A673 (cell line): Measurements from ENCODE around the gene LPP. TPM values are rescaled to one million over a fixed set of nuclear protein-coding genes. Genes with fewer than 3 reads are reported as not detected.

ENCODE experiments used
- BruUV-seq: library from RNA; stranded (reverse); fragments of 400-500 nt; replicated peaks from 2 replicates; lab custom pipeline; 2021; lab: Mats Ljungman, UMichigan
- CTCF ChIA-PET: fragments of 300-600 bp; sonication (Branson Sonifier 250); formaldehyde crosslinking; loops from one replicate; lab custom pipeline; 2022; ENCODE audit warnings: antibody characterized with exemption; lab: Charles Lee
- POLR2A ChIA-PET: fragments of 300-600 bp; sonication (Branson Sonifier 250); formaldehyde crosslinking; loops from one replicate; lab custom pipeline; 2022; ENCODE audit warnings: antibody characterized with exemption; ENCODE audit not compliant: low non-redundant PET; lab: Charles Lee
- DNase-seq: peaks from one replicate; pipeline ENCODE4 v3.0.0-alpha.2; 2015; ENCODE audit warnings: low spot score
- H3K27ac ChIP-seq: fragments of 200-600 bp; sonication (generic); 2 replicates; pipeline ENCODE4 v1.5.1; 2016; ENCODE audit warnings: mixed run types, low read depth, mild to moderate bottlenecking, mixed read lengths, antibody characterized with exemption, low read length; ENCODE audit not compliant: poor library complexity, severe bottlenecking
- H3K27me3 ChIP-seq: fragments of 200-600 bp; sonication (generic); replicated peaks from 2 replicates; pipeline ENCODE4 v1.6.1; 2017; ENCODE audit warnings: mixed run types, low read depth, mild to moderate bottlenecking, mixed read lengths, antibody characterized with exemption, low read length; ENCODE audit not compliant: insufficient read depth, poor library complexity
- H3K36me3 ChIP-seq: fragments of 200-600 bp; sonication (generic); 2 replicates; pipeline ENCODE4 v1.6.1; 2016; ENCODE audit warnings: mixed run types, mild to moderate bottlenecking, mixed read lengths, antibody characterized with exemption, low read length; ENCODE audit not compliant: insufficient read depth, poor library complexity, severe bottlenecking
- H3K4me1 ChIP-seq: fragments of 200-600 bp; sonication (generic); 2 replicates; pipeline ENCODE4 v1.6.1; 2017; ENCODE audit warnings: mixed run types, mild to moderate bottlenecking, mixed read lengths, antibody characterized with exemption, low read length; ENCODE audit not compliant: insufficient read depth, poor library complexity, severe bottlenecking
- H3K4me3 ChIP-seq: fragments of 200-600 bp; sonication (generic); 2 replicates; pipeline ENCODE4 v1.5.1; 2016; ENCODE audit warnings: low read depth, mixed run types, mild to moderate bottlenecking, mixed read lengths, low read length; ENCODE audit not compliant: poor library complexity, severe bottlenecking
- H3K9me3 ChIP-seq: fragments of 200-600 bp; sonication (generic); 2 replicates; pipeline ENCODE4 v1.6.1; 2016; ENCODE audit warnings: mixed run types, low read depth, mild to moderate bottlenecking, mixed read lengths, antibody characterized with exemption, low read length; ENCODE audit not compliant: poor library complexity, severe bottlenecking
- EZH2 ChIP-seq: fragments of 200-600 bp; sonication (generic); IDR thresholded peaks from 2 replicates; pipeline ENCODE4 v1.6.1; 2017; ENCODE audit warnings: borderline replicate concordance, low read depth, mild to moderate bottlenecking, mixed read lengths, antibody characterized with exemption, low read length; ENCODE audit not compliant: poor library complexity, severe bottlenecking
- intact Hi-C: fragments of 100-400 bp; cut with micrococcal nuclease; formaldehyde crosslinking; loops from one replicate; pipeline ENCODE4 v1.10.0; 2022; ENCODE audit not compliant: unreplicated experiment
- total RNA-seq: library from RNA; stranded (reverse); gene quantifications from 2 replicates; pipeline ENCODE4 v1.2.3, GENCODE V29; 2021
- TF ChIP-seq, protein P1 (sequence below): fragments of 300-800, 200-600 bp; sonication (generic); conservative IDR thresholded peaks from 2 replicates; pipeline ENCODE4 v1.5.1; 2017; ENCODE audit warnings: low read depth, mild to moderate bottlenecking, antibody characterized with exemption, low read length, moderate library complexity, mixed read lengths

Gene LPP
- total RNA-seq, 1 experiment from 2014 or later = 39.7 TPM

GRCh38 chr3:188349933-188350332 lies 196.0 kb downstream of the LPP start:
- no peak overlapping the region for H3K4me3 ChIP-seq
- H3K4me1 ChIP-seq = peaks cover 29% of the 10 kb centered on the region
- ChIA-PET POLR2A (no interaction called here), CTCF (no interaction called here)
- H3K36me3 ChIP-seq = no peaks in the 10 kb centered on the region
- intact Hi-C loops = no loop called here
- no peak overlapping the region for H3K27ac ChIP-seq
- no TSS peak for BruUV-seq
- no peaks in the 10 kb centered on the region for H3K9me3 ChIP-seq
- TF ChIP-seq EZH2 = no peak
- TF ChIP-seq, protein P1, sequence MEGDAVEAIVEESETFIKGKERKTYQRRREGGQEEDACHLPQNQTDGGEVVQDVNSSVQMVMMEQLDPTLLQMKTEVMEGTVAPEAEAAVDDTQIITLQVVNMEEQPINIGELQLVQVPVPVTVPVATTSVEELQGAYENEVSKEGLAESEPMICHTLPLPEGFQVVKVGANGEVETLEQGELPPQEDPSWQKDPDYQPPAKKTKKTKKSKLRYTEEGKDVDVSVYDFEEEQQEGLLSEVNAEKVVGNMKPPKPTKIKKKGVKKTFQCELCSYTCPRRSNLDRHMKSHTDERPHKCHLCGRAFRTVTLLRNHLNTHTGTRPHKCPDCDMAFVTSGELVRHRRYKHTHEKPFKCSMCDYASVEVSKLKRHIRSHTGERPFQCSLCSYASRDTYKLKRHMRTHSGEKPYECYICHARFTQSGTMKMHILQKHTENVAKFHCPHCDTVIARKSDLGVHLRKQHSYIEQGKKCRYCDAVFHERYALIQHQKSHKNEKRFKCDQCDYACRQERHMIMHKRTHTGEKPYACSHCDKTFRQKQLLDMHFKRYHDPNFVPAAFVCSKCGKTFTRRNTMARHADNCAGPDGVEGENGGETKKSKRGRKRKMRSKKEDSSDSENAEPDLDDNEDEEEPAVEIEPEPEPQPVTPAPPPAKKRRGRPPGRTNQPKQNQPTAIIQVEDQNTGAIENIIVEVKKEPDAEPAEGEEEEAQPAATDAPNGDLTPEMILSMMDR = no peak
- no peaks in the 10 kb centered on the region for H3K27me3 ChIP-seq
- no peak for DNase-seq

GRCh38 chr3:188350961-188351360 lies 197.0 kb downstream of the LPP start:
- BruUV-seq = no TSS peak
- Histone ChIP-seq H3K27me3 (no peaks in the 10 kb centered on the region), H3K4me3 (no peak overlapping the region), H3K36me3 (no peaks in the 10 kb centered on the region), H3K9me3 (no peaks in the 10 kb centered on the region), H3K27ac (no peak overlapping the region), H3K4me1 (peaks cover 19% of the 10 kb centered on the region)
- ChIA-PET CTCF (no interaction called here), POLR2A (no interaction called here)
- no peak for DNase-seq
- TF ChIP-seq, protein P1 = no peak
- no peak for TF ChIP-seq EZH2
- intact Hi-C loops = no loop called here

DNA sequence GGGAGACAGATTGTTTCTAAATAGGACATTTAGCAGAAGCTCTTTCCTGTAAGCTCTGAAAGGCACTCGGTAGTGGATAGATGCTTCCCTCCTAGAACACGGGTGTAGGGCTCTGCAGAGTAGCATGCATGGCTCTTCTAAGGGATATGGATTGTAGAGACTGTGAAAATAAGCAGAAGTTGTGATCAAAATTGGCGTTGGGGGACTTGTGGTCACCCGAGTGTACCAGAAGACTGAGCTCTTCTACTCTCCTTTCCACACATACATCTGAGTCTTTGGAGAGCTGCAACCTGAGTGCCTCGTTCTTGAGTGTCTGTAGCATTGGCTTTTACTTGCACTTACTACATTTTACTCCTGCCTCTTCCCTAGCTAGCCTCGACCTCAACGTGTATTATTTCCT lies 197.7 kb downstream of the LPP start:
- peaks cover 19% of the 10 kb centered on the region for H3K4me1 ChIP-seq
- H3K36me3 ChIP-seq = no peaks in the 10 kb centered on the region
- no peak overlapping the region for H3K27ac ChIP-seq
- intact Hi-C loops = no loop called here
- H3K4me3 ChIP-seq = no peak overlapping the region
- DNase-seq = no peak
- H3K27me3 ChIP-seq = no peaks in the 10 kb centered on the region
- CTCF ChIA-PET = no interaction called here
- no TSS peak for BruUV-seq
- POLR2A ChIA-PET = no interaction called here
- no peak for TF ChIP-seq EZH2
- TF ChIP-seq, protein P1 = no peak
- H3K9me3 ChIP-seq = no peaks in the 10 kb centered on the region
